B cell (primary cell): ENCODE data around the gene ETFB. TPM values are rescaled to one million over a fixed set of nuclear protein-coding genes. Genes with fewer than 3 reads are reported as not detected.

Experiments
- ATAC-seq: fragments of 200-7000 bp; cut with Tn5 transposase; one replicate; pipeline ENCODE4 v1.10.0; 2021; ENCODE audit warnings: low read depth, mild to moderate bottlenecking, moderate number of reproducible peaks, moderate library complexity
- CTCF ChIA-PET: fragments of 350-600 bp; sonication (Branson Sonifier 250); formaldehyde crosslinking; loops from one replicate; lab custom pipeline; 2021; ENCODE audit warnings: antibody characterized with exemption, inconsistent platforms; lab: Charles Lee
- POLR2A ChIA-PET: fragments of 350-600 bp; sonication (Branson Sonifier 250); formaldehyde crosslinking; loops from one replicate; lab custom pipeline; 2021; ENCODE audit warnings: antibody characterized with exemption; lab: Charles Lee
- DNase-seq: peaks from one replicate; pipeline ENCODE4 v3.0.0; 2013
- H2AFZ ChIP-seq: 2 replicates; pipeline ENCODE4 v1.6.1; 2012; ENCODE audit warnings: mild to moderate bottlenecking, low read depth, low read length; ENCODE audit not compliant: insufficient read depth, poor library complexity, severe bottlenecking
- H3K27ac ChIP-seq, 2 donors: 1 replicate in 1 of 2; 2 replicates in 1 of 2; pipeline ENCODE4 v1.5.1; 2012 to 2013; ENCODE audit warnings: low read length in 2 of 2, mild to moderate bottlenecking in 2 of 2, moderate library complexity in 1 of 2
- H3K27me3 ChIP-seq, 4 experiments: fragments of 200-600 bp in 1 of 4; sonication (generic) in 1 of 4; replicated peaks in 1 of 4; 1 replicate in 2 of 4; 2 replicates in 2 of 4; pipeline versions ENCODE4 v1.6.1 to v1.7.0; 2013 to 2016; ENCODE audit warnings: low read length in 3 of 4, mild to moderate bottlenecking in 2 of 4, mixed read lengths in 1 of 4, moderate library complexity in 1 of 4; ENCODE audit not compliant: insufficient read depth in 4 of 4, control insufficient read depth in 3 of 4; ENCODE audit errors: control extremely low read depth in 1 of 4
- H3K36me3 ChIP-seq, 2 experiments: replicated peaks in 1 of 2; 1 replicate in 1 of 2; 2 replicates in 1 of 2; pipeline versions ENCODE4 v1.6.1 to v1.7.1; 2013; ENCODE audit warnings: low read length in 1 of 2; ENCODE audit not compliant: insufficient read depth in 2 of 2, control insufficient read depth in 1 of 2; ENCODE audit errors: control extremely low read depth in 1 of 2, extremely low read depth in 1 of 2
- H3K4me1 ChIP-seq, 2 donors: fragments of 200-600 bp in 1 of 2; sonication (generic) in 1 of 2; 1 replicate in 1 of 2; 2 replicates in 1 of 2; pipeline versions ENCODE4 v1.5.1 to v1.6.1; 2013 to 2017; ENCODE audit warnings: low read length in 2 of 2; ENCODE audit not compliant: control insufficient read depth in 2 of 2, insufficient read depth in 2 of 2
- H3K4me2 ChIP-seq: replicated peaks from 2 replicates; pipeline ENCODE3; 2012; ENCODE audit warnings: mild to moderate bottlenecking, low read depth, low read length; ENCODE audit not compliant: poor library complexity, severe bottlenecking
- H3K4me3 ChIP-seq, 5 experiments: fragments of 200-600 bp in 1 of 5; sonication (generic) in 1 of 5; 1 replicate in 3 of 5; 2 replicates in 2 of 5; pipeline versions ENCODE4 v1.5.1 to v1.7.0; 2011 to 2016; ENCODE audit warnings: low read length in 4 of 5, mild to moderate bottlenecking in 4 of 5, low read depth in 2 of 5, control low read depth in 1 of 5, moderate library complexity in 1 of 5; ENCODE audit not compliant: insufficient read depth in 1 of 5; ENCODE audit errors: control extremely low read depth in 1 of 5, extremely low read depth in 1 of 5
- H3K79me2 ChIP-seq: fragments of 200-600 bp; sonication (generic); one replicate; pipeline ENCODE4 v1.6.0; 2016; ENCODE audit warnings: low read length; ENCODE audit not compliant: control insufficient read depth, insufficient read depth
- H3K9ac ChIP-seq: fragments of 200-600 bp; sonication (generic); 2 replicates; pipeline ENCODE4 v1.6.1; 2017; ENCODE audit warnings: mild to moderate bottlenecking, low read length, moderate library complexity
- H3K9me3 ChIP-seq, 3 donors: one replicate each; pipeline versions ENCODE4 v1.6.1 to v1.7.1; 2013; ENCODE audit warnings: low read length in 2 of 3; ENCODE audit not compliant: control insufficient read depth in 2 of 3, insufficient read depth in 1 of 3; ENCODE audit errors: control extremely low read depth in 1 of 3
- H4K20me1 ChIP-seq: 2 replicates; pipeline ENCODE4 v1.6.0; 2012; ENCODE audit warnings: mild to moderate bottlenecking, low read length; ENCODE audit not compliant: insufficient read depth, control insufficient read depth, poor library complexity, severe bottlenecking
- H3K27ac Mint-ChIP-seq: one replicate; pipeline ENCODE4 v1.8.0; 2021; ENCODE audit warnings: mixed read lengths
- H3K27me3 Mint-ChIP-seq: one replicate; pipeline ENCODE4 v1.8.0; 2021; ENCODE audit warnings: mixed read lengths
- H3K4me1 Mint-ChIP-seq: one replicate; pipeline ENCODE4 v1.8.0; 2021; ENCODE audit warnings: mixed read lengths
- H3K4me3 Mint-ChIP-seq: one replicate; pipeline ENCODE4 v1.8.0; 2021; ENCODE audit warnings: mixed read lengths
- H3K9me3 Mint-ChIP-seq: one replicate; pipeline ENCODE4 v1.8.0; 2022; ENCODE audit warnings: mixed read lengths; ENCODE audit not compliant: insufficient read depth
- CTCF ChIP-seq: fragments of 200-600 bp; IDR thresholded peaks from one replicate; pipeline ENCODE4 v1.8.0; 2022; ENCODE audit warnings: antibody characterized with exemption, mild to moderate bottlenecking
- EZH2 ChIP-seq: IDR thresholded peaks from 2 replicates; pipeline ENCODE4 v1.6.1; 2012; ENCODE audit warnings: borderline replicate concordance, low read depth, mild to moderate bottlenecking, moderate library complexity, low read length; ENCODE audit not compliant: insufficient read depth, poor library complexity, severe bottlenecking
- WGBS: methylation state at CpG from one replicate; pipeline ENCODE4 v1.1.5; 2013; ENCODE audit warnings: missing lambda C conversion rate; ENCODE audit not compliant: insufficient coverage; 5-methylcytosine and 5-hydroxymethylcytosine counted together
- intact Hi-C: fragments of 100-400 bp; cut with micrococcal nuclease; formaldehyde crosslinking; loops from one replicate; pipeline ENCODE4 v1.10.0; 2022
- polyA plus RNA-seq: library from polyadenylated mRNA; depleted of rRNA; stranded (reverse); fragments of >200 nt; gene quantifications from 2 replicates; pipeline ENCODE4 v1.2.3, GENCODE V29; 2012
- total RNA-seq, 2 donors: library from RNA; stranded (reverse); fragments of 120-200 nt in 1 of 2; gene quantifications; 1 replicate in 1 of 2; 2 replicates in 1 of 2; pipeline versions ENCODE4 v1.2.3 to v1.2.4, GENCODE V29; 2013 to 2022

The ETFB gene
- total and polyA plus RNA-seq, 2 donors (not counting 1 experiment from before 2014, with no cell fraction given), result 33.3 to 76.5 TPM

- Histone ChIP-seq H3K4me1 (no peaks in the 10 kb centered on the region), H2AFZ (no peak overlapping the region), H3K27me3 (peaks cover 0 to 7% (median 1%) of the 10 kb centered on the region in 4 experiments), H3K36me3 (no peaks in the 10 kb centered on the region), H3K27ac (no peak overlapping the region), H3K79me2 (no peaks in the 10 kb centered on the region), H3K9ac (no peak overlapping the region), H3K4me2 (no peak overlapping the region), H3K4me3 (no peak overlapping the region), H3K9me3 (no peaks in the 10 kb centered on the region), H4K20me1 (no peaks in the 10 kb centered on the region)
- Mint-ChIP-seq H3K27ac (no peak overlapping the region), H3K27me3 (peaks cover 19% of the 10 kb centered on the region), H3K4me1 (no peaks in the 10 kb centered on the region), H3K9me3 (no peaks in the 10 kb centered on the region), H3K4me3 (no peak overlapping the region)
- ChIA-PET POLR2A (no interaction called here), CTCF (interaction anchor here (1.3 kb wide), 1 partner anchor 364 kb away, joined by 4 read pairs; no protein-coding TSS in a partner anchor)
- no peak for DNase-seq
- TF ChIP-seq CTCF (no peak), EZH2 (no peak)
- ATAC-seq, result no peak
- intact Hi-C loops, result no loop called here
- WGBS, result 63% methylated on average over 6 of the region's 9 CpGs
These were observed 69.7 kb downstream of the ETFB start for GRCh38 chr19:51296336-51297093.

GRCh38 chr19:51295382-51296126 lies 70.6 kb downstream of the ETFB start:
- H3K4me1 ChIP-seq, result no peaks in the 10 kb centered on the region
- ChIA-PET CTCF (interaction anchor here (1.3 kb wide), 1 partner anchor 365 kb away, joined by 4 read pairs; no protein-coding TSS in a partner anchor), POLR2A (no interaction called here)
- intact Hi-C loops, result no loop called here
- no peak overlapping the region for H3K4me3 ChIP-seq
- ATAC-seq, result no peak
- H3K4me1 Mint-ChIP-seq, result no peaks in the 10 kb centered on the region
- TF ChIP-seq EZH2 (no peak), CTCF (no peak)
- no peak overlapping the region for H3K4me2 ChIP-seq
- peaks cover 20% of the 10 kb centered on the region for H3K27me3 Mint-ChIP-seq
- H3K9me3 Mint-ChIP-seq, result no peaks in the 10 kb centered on the region
- H3K36me3 ChIP-seq, result no peaks in the 10 kb centered on the region
- no peak overlapping the region for H3K27ac Mint-ChIP-seq
- H3K4me3 Mint-ChIP-seq, result no peak overlapping the region
- 77% methylated on average over 13 of the region's 15 CpGs for WGBS
- DNase-seq, result no peak
- no peaks in the 10 kb centered on the region for H4K20me1 ChIP-seq
- H3K9me3 ChIP-seq, result no peaks in the 10 kb centered on the region
- no peak overlapping the region for H2AFZ ChIP-seq
- H3K27ac ChIP-seq, result no peak overlapping the region
- no peaks in the 10 kb centered on the region for H3K79me2 ChIP-seq
- H3K27me3 ChIP-seq, result peaks cover 0 to 7% (median 0%) of the 10 kb centered on the region in 4 experiments
- H3K9ac ChIP-seq, result no peak overlapping the region
